IPS-11a (cell line): ENCODE results near the gene PSMC6.

ENCODE experiments used
- H3K4me3 ChIP-seq: one replicate; pipeline ENCODE4 v1.5.1; 2013; ENCODE audit warnings: low read depth, low read length, control low read depth

The PSMC6 gene

GRCh38 chr14:52706724-52707706, at the start of gene PSMC6:
TSS of gene PSMC6 (plus strand) at chr14:52707200. CDS start at chr14:52707220, 20 bp downstream.
- peak within 1 kb of the TSS; percentile 86 for H3K4me3 ChIP-seq

DNA sequence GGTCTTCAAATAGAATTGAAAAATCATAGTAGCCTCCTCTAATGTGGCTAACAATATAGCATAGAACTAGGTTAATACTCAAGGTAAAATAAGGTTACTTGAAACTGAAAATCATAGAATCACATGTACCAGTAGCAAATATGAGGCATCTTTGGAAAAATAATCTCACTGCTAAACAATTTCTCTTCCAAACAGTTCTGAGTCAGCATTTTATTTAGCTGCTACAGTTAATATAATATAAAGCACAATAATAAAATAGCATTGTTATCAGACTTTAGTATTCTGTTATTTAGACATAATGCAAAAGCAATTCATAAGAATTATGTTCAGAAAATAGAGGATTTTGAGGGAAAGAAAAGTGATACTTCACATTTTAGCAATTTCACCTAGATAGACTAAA, 46.7 kb upstream of the PSMC6 start:
- H3K4me3 ChIP-seq = no peak overlapping the region

DNA sequence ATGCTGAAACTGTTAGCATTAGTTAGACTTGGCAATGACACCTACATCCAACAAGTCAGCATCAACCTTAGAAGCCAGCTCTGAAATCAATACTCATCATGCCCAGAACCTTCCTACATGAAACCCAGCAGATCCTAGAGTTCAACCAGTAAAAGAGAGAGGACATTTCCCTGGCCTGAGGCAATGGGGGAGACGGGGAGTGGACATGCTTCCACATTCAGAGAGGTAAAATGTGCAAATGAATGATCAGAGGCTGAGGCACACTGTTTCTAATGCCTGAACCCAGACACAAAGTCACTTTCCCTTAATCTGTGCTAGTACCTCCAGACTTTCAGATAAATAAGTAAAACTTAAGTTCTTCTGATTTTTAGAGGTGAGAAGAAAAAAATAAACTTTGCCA, 46.2 kb upstream of the PSMC6 start:
- H3K4me3 ChIP-seq = no peak overlapping the region

GRCh38 chr14:52661314-52661713, 45.7 kb upstream of the PSMC6 start:
- H3K4me3 ChIP-seq = no peak overlapping the region

- no peak overlapping the region for H3K4me3 ChIP-seq
These were observed 43.1 kb upstream of the PSMC6 start for GRCh38 chr14:52663850-52664249.

- H3K4me3 ChIP-seq = no peak overlapping the region
These were observed 28.4 kb upstream of the PSMC6 start for GRCh38 chr14:52678591-52678990.

- no peak overlapping the region for H3K4me3 ChIP-seq
These were observed 22.9 kb upstream of the PSMC6 start for GRCh38 chr14:52683985-52684520.

GRCh38 chr14:52686176-52686575, 20.8 kb upstream of the PSMC6 start:
- H3K4me3 ChIP-seq = no peak overlapping the region

DNA sequence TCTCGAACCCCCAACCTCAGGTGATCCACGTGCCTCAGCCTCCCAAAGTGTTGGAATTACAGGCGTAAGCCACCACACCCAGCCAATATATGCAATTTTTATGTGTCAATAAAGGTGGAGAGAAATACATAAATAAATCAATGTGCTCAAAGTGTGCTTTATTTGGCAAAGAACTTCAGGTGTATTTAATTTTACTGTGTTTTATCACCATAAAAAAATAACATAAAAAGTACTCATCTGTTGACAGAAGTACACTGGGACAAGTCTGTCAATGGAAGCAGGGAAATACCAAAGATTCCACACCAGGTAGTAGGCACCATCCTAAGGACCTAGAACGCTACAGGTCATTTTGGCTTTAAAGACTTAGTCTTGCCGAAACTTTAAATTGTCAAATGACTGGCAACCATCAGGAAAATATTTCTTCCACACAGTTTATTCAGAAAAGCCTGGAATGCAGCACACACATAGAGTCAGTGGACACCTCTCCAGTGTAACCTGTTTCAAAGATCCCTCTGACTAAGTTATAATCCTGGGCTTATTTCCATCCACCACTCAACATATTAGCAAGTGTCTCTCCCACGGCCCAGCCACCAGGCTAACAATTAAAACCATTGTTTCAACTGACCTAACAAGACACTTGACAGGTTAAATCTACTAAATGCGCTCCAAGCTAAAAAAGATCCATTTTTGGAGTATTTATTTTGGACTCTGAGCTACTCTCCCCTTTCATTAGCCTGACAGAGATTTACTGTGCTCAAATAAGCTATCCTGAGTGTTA, 15.8 kb upstream of the PSMC6 start:
- H3K4me3 ChIP-seq = no peak overlapping the region

- no peak overlapping the region for H3K4me3 ChIP-seq
These were observed 14.6 kb upstream of the PSMC6 start for GRCh38 chr14:52692248-52692962.

DNA sequence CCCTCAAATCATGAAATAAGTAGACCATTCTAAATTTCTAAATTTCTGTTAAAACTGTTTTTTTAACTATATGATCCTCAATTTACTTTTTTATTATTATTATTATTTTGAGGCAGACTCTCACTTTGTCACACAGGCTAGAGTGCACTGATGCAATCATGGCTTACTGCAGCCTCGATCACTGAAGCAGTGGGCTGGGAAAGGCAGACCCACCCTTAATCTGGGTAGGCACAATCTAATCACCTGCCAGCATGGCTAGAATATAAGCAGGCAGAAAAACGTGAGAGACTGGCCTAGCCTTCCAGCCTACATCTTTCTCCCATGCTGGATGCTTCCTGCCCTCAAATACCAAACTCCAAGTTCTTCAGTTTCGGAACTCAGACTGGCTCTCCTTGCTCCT, 14.0 kb upstream of the PSMC6 start:
- no peak overlapping the region for H3K4me3 ChIP-seq

DNA sequence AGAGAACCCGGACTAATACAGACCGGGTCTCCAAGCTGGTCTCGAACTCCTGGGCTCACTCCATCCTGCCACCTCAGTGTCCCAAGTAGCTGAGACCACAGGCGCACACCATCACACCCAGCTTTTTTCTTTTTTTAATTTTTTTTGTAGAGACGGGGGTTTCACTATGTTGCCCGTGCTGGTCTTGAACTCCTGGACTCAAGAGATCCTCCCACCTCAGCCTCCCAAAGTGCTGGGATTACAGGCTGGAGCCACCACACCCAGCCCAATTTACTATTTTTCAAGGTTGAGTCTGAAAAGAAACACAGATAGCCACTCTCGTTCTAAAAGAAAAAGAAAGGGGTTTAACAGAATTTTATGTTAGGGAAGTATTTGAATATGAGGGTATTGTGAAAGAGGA, 13.5 kb upstream of the PSMC6 start:
- H3K4me3 ChIP-seq = no peak overlapping the region

DNA sequence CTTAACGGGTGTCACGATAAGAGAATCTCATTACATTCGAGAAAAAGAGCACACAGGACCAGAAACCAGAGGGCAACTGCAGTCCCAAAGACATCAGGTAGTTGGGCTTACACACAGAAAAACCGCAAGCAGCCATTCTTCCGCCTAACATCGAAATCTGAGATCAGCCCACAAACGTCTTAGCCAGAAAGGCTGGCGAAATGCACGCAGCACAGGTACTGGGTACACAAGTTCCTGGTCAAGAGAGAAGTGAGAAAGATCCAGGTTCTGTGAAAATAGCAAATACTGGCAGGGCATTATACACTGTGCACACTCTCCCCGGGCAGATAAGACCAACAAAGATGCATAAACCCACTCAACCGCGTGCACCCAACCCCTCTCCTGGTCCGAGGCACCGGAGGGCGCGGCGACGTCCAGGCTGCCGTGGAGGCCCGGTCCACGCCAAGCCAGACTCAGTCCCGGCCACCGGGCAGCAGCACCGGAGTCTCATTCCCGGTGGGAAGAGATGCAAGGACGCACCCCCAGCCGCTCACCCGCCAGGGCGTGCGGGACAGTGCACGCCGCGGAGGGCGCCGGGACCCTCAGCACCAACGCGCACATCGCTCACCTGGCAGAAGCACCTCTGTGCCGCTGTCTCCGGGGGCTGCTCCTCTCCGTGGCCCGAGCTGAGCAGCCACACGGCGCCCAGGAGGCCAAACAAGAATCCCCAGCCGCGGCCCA, 12.1 kb upstream of the PSMC6 start:
- H3K4me3 ChIP-seq = peak overlapping the region; percentile 74

GRCh38 chr14:52695481-52696091, 11.4 kb upstream of the PSMC6 start, which contains the start of gene ERO1A:
TSS of gene ERO1A (minus strand) at chr14:52695558. CDS start at chr14:52695481, 77 bp downstream.
- H3K4me3 ChIP-seq = peak within 1 kb of the TSS; percentile 74

GRCh38 chr14:52700701-52701172, 6.3 kb upstream of the PSMC6 start:
- H3K4me3 ChIP-seq = no peak overlapping the region

DNA sequence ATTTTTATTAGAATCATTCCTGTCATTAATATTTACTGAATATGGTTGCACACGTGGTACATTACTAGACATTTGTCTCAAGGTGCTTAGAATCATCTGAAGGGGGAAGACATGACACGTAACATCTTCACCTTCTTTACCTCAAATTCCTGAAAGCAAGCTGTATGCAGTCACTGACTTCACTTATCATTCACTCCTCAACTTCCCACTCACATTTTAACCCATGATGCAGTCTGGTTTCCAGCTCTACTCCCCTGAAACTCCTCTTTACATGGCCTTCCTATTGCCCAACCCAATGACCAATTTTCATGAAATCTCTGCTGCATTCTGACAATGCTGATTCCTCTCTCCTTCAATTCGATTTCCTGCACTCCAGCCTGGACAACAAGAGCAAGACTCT, 5.8 kb upstream of the PSMC6 start:
- H3K4me3 ChIP-seq = no peak overlapping the region

DNA sequence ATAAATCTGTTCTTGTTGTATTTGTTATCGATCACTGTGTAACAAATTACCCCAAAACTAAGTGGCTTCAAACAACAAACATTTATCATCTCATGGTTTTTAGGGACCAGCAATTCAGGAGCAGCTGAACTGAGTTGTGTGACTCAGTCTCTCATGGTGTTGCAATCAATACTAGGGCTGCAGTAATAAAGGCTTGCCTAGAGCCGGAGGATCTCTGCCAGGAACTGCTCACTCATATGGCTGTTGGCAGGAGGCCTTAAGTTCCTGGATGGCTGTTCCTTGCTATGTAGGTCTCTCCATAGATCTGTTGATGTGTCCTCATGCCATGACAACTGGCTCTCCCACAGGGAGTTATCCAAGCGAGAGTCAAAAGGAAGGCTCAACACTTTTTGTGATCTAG, 3.8 kb upstream of the PSMC6 start:
- no peak overlapping the region for H3K4me3 ChIP-seq

GRCh38 chr14:52703664-52704063, 3.3 kb upstream of the PSMC6 start:
- no peak overlapping the region for H3K4me3 ChIP-seq

DNA sequence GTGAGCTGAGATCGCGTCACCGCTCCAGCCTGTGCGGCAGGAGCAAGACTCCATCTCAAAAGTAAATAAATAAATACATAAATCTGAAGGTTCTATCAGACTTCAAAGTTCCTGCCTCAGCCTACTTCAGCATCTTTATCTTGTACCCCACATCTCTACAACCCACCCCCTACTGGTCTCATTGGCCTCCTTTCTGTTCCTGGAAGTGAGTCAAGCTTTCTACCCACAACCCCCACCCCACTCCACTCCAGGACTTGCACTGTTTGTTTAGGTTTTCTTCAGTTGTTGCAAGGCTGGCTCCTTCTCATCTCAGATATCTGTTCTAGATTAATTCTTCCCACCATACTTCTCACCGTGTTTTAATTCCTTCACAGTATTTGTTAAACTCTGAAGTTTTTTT, 714 bp upstream of the PSMC6 start:
- peak overlapping the region; percentile 86 for H3K4me3 ChIP-seq

GRCh38 chr14:52711666-52712065, 4.7 kb downstream of the PSMC6 start:
- H3K4me3 ChIP-seq = no peak overlapping the region
